ENCODE results near the gene RPEL1.
"Not testable (repeated sequence)": the region's sequence is repeated elsewhere in the genome, so short reads cannot be mapped to it uniquely, and the experiment has no call there.

DNA sequence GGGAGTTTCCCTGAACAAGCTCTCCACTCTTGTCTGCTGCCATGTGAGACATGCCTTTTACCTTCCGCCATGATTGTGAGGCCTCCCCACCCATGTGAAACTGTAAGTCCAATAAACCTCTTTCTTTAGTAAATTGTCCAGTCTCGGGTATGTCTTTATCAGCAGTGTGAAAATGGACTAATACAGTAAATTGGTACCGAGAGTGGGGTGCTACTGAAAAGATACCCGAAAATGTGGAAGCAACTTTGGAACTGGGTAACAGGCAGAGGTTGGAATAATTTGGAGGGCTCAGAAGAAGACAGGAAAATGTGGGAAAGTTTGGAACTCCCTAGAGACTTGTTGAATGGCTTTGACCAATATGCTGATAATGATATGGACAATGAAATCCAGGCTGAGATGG is 13.2 kb downstream of the RPEL1 start:
- not testable (repeated sequence) for TF ChIP-seq CTCF, EP300, POLR2A, POLR2AphosphoS5 (IDR thresholded peaks at IDR 0.05)
